ENCODE results near the gene MIPOL1. TPM values are rescaled to one million over a fixed set of nuclear protein-coding genes. Genes with fewer than 3 reads are reported as not detected.

The MIPOL1 gene
- total RNA-seq, 2 experiments from 2014 or later = 0.15 TPM; not detected in 1

DNA sequence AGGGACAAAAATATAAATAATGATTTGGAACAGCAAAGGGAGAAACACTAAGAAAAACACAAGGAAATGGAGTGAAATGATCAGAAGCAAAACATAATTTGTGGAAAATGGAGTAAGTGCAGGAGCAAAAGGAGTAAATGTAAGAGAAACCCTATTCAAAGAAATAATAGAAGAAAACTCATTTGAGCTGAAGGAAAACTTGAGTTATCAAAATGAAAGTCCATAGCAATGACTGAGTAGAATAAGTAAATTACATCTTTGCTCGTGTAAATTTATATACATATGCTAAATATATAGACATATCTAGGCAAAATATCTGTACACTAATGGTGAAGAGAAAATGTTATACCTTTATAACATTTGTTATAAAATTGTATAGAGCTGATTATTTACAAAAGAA, 203.4 kb downstream of the MIPOL1 start:
- H3K36me3 Mint-ChIP-seq (ENCODE audit: low read depth) = no peaks in the 10 kb centered on the region
- CTCF ChIA-PET = no interaction called here
- H3K27me3 Mint-ChIP-seq (ENCODE audit: low read depth) = no peaks in the 10 kb centered on the region
- no peak overlapping the region for H3K27ac Mint-ChIP-seq
- H3K4me3 Mint-ChIP-seq = no peak overlapping the region
- intact Hi-C loops (cut with micrococcal nuclease) = no loop called here
- no peak for DNase-seq
- peaks cover 13% of the 10 kb centered on the region for H3K9me3 Mint-ChIP-seq
- no peaks in the 10 kb centered on the region for H3K4me1 Mint-ChIP-seq (ENCODE audit: low read depth)

DNA sequence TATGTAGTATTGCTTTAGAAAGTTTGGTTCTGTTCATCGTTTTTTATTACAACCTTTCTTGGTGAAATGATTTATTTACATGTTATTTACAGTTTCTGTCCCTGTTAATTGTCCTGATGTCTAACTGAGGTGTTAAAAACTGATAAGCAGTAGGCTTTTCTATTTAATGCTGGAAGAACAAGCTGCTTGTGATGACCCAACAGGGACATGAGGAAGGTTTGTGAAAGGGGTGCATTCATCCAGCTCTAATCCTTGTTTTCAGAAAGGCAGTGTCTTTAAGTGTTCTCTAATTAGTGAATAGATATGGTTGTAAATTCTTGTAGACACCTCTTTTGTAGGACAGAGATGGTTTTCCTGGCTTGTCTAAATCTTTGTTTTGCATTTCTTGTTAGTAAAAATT, 205.9 kb downstream of the MIPOL1 start:
- H3K27ac Mint-ChIP-seq = no peak overlapping the region
- no peaks in the 10 kb centered on the region for H3K27me3 Mint-ChIP-seq (ENCODE audit: low read depth)
- intact Hi-C loops (cut with micrococcal nuclease) = no loop called here
- CTCF ChIA-PET = no interaction called here
- no peaks in the 10 kb centered on the region for H3K4me1 Mint-ChIP-seq (ENCODE audit: low read depth)
- no peak for DNase-seq
- no peaks in the 10 kb centered on the region for H3K36me3 Mint-ChIP-seq (ENCODE audit: low read depth)
- H3K9me3 Mint-ChIP-seq = peaks cover 2% of the 10 kb centered on the region
- H3K4me3 Mint-ChIP-seq = no peak overlapping the region

DNA sequence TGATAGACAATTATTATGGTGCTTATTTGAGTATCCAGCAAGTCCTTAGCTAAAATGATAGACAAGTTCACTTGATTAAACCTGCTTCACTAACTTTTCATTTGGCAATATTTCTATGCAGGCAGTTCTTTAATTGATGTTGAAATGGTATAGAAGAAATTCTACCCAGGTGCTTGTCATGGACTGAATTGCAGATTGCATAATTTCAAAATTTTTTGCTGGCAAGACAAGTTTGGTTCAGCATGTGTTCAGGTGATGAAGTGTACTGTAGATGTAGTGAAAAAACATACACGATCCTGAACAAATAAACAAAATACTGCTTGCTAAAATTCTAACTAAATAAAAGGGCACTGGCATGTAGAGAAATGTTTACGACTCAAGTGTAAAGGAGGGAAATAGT, 208.4 kb downstream of the MIPOL1 start:
- Mint-ChIP-seq H3K27me3 (ENCODE audit: low read depth) (no peaks in the 10 kb centered on the region), H3K4me1 (ENCODE audit: low read depth) (no peaks in the 10 kb centered on the region)
- CTCF ChIA-PET = no interaction called here

DNA sequence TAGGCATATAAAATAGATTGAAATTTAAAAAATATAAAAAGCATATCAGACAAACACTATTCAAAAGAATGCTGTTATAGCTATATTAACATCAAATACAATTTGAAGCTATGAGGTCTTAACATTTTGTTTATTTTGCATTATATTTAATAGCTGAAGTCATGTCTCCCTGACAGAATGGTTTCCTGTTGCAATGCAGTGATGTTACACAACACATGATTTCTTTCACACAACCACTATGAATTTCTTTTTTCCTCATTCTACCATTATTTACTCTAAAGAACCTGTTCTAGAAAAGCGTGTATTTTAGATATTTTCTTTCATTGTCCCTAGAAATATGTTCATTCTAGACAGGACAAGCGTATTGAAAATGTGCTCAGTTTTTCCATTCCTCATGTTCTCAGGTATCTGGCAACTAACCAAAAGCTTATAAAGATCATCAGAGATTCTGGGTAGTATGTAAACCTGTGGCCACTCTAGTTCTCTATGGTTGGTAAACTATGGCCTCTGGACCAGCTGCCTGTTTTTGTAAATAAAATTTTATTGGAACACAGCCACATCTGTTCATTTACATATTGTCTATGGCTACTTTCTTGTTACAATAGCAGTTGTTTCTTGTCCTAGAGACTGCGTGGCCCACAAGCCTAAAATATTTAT, 213.5 kb downstream of the MIPOL1 start:
- no peaks in the 10 kb centered on the region for H3K4me1 Mint-ChIP-seq (ENCODE audit: low read depth)
- H3K9me3 Mint-ChIP-seq = peaks cover 3% of the 10 kb centered on the region
- CTCF ChIA-PET = no interaction called here
- intact Hi-C loops (cut with micrococcal nuclease) = no loop called here
- H3K36me3 Mint-ChIP-seq (ENCODE audit: low read depth) = no peaks in the 10 kb centered on the region
- no peaks in the 10 kb centered on the region for H3K27me3 Mint-ChIP-seq (ENCODE audit: low read depth)
- H3K4me3 Mint-ChIP-seq = no peak overlapping the region
- no peak for DNase-seq
- H3K27ac Mint-ChIP-seq = no peak overlapping the region

More for the DNA sequence above, 208.4 kb downstream of the MIPOL1 start:
- H3K9me3 Mint-ChIP-seq = peaks cover 2% of the 10 kb centered on the region
- no peak overlapping the region for H3K4me3 Mint-ChIP-seq
- H3K27ac Mint-ChIP-seq = no peak overlapping the region
- DNase-seq = no peak
- intact Hi-C loops (cut with micrococcal nuclease) = no loop called here
- no peaks in the 10 kb centered on the region for H3K36me3 Mint-ChIP-seq (ENCODE audit: low read depth)

DNA sequence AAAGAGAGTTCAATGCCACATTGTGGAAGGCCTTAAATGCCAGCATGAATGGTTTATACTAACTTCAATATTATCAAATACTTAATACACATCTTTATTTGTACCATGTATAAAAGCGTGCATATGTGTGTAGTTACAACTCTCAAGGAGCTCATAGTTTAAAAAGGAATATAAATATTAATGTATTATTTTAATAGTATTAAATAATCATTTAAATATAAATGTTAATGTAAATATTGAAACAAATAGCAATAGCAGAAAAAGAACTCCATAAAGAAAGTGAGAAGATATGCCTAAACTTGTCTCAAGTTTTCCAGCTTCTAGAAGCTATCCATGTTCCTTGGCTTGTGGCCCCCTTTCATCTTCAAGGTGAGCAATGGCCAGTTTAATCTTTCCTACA, 215.3 kb downstream of the MIPOL1 start:
- Mint-ChIP-seq H3K27ac (no peak overlapping the region), H3K4me1 (ENCODE audit: low read depth) (no peaks in the 10 kb centered on the region), H3K36me3 (ENCODE audit: low read depth) (no peaks in the 10 kb centered on the region), H3K27me3 (ENCODE audit: low read depth) (no peaks in the 10 kb centered on the region), H3K4me3 (no peak overlapping the region), H3K9me3 (peaks cover 3% of the 10 kb centered on the region)
- DNase-seq = no peak
- intact Hi-C loops (cut with micrococcal nuclease) = no loop called here
- CTCF ChIA-PET = no interaction called here

DNA sequence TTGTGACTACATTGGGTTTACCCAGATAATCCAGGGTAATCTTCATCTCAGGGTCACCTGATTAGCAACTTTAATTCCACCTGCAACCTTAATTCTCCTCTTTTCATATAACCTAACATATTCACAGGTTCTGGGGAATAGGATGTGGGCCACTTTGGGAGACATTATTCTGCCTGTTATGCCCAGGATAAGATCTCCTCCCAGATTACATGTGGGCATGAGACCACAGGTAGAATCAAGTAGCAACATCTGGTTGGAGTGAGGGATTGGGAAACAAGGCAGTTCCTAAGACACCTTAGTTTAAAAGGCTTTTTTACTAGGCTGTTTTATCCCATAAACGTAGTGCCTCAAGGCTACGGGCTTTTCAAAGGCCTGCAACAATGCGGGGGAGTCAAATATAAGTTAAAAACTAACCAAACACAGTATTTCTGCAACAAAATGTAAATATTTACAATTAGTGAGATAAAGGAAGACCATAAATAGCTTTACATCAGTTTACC, 215.8 kb downstream of the MIPOL1 start:
- Mint-ChIP-seq H3K9me3 (peaks cover 3% of the 10 kb centered on the region), H3K4me3 (no peak overlapping the region), H3K4me1 (ENCODE audit: low read depth) (no peaks in the 10 kb centered on the region), H3K36me3 (ENCODE audit: low read depth) (no peaks in the 10 kb centered on the region), H3K27me3 (ENCODE audit: low read depth) (no peaks in the 10 kb centered on the region), H3K27ac (no peak overlapping the region)
- no peak for DNase-seq
- CTCF ChIA-PET = no interaction called here
- intact Hi-C loops (cut with micrococcal nuclease) = no loop called here

DNA sequence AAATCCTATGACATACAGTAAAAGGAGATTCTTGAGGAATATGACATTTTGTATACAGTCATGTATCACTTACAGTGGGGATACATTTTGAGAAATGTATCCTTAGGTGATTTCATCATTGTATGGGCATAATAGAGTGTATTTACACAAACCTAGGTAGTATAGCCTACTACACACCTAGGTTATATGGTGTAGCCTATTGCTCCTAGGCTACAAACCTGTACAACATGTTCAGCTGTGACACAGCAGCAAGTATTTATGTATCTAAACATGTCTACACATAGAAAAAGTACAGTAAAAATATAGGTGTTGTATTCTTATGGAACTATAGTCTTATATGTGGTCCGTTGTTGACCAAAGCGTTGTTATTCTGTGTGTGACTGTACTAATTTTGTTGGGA, 218.5 kb downstream of the MIPOL1 start:
- Mint-ChIP-seq H3K36me3 (ENCODE audit: low read depth) (no peaks in the 10 kb centered on the region), H3K27me3 (ENCODE audit: low read depth) (no peaks in the 10 kb centered on the region), H3K9me3 (peaks cover 1% of the 10 kb centered on the region), H3K4me1 (ENCODE audit: low read depth) (no peaks in the 10 kb centered on the region), H3K4me3 (no peak overlapping the region), H3K27ac (no peak overlapping the region)
- CTCF ChIA-PET = no interaction called here
- DNase-seq = no peak
- intact Hi-C loops (cut with micrococcal nuclease) = no loop called here

DNA sequence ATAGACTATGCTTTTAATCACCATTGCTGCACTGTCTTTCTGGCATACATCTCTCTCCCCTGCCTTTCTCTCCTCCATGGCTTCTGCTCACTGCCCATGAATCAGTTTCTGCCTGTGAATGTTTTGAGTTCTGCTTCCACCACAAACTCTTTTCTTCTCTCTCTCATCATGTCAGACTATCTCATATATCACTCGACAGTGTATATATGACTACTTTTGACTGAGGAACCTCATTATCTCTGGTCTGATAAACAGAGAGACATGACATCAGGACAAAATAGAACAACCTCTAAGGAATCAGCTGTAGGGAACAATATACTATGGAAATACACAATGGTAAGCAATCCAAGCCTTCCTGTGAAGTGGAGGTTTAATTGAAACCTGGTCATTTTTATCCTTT, 219.4 kb downstream of the MIPOL1 start:
- Mint-ChIP-seq H3K4me3 (no peak overlapping the region), H3K4me1 (ENCODE audit: low read depth) (no peaks in the 10 kb centered on the region), H3K27ac (no peak overlapping the region), H3K9me3 (peaks cover 1% of the 10 kb centered on the region), H3K36me3 (ENCODE audit: low read depth) (no peaks in the 10 kb centered on the region), H3K27me3 (ENCODE audit: low read depth) (no peaks in the 10 kb centered on the region)
- CTCF ChIA-PET = no interaction called here
- no peak for DNase-seq
- intact Hi-C loops (cut with micrococcal nuclease) = no loop called here

DNA sequence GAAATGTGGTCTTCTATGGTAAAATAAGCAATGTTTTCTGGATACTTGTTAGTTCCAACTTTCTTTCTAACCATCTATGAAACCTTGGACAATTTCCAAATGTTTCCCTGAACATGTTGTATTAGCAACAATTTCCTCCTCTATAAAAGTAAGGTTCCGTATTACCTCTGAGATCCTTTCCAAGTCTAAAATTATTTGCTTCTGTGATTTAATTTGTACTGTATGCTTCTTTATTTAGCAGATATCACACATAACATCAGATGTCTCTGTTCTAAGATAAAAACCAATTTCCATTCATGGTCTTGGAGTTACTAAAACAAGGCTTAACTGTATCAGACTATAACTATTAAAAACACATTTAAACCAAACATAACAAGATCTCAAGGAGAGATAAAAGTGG, 220.1 kb downstream of the MIPOL1 start:
- Mint-ChIP-seq H3K9me3 (no peaks in the 10 kb centered on the region), H3K4me3 (no peak overlapping the region), H3K36me3 (ENCODE audit: low read depth) (no peaks in the 10 kb centered on the region), H3K4me1 (ENCODE audit: low read depth) (no peaks in the 10 kb centered on the region), H3K27ac (no peak overlapping the region), H3K27me3 (ENCODE audit: low read depth) (no peaks in the 10 kb centered on the region)
- DNase-seq = no peak
- CTCF ChIA-PET = no interaction called here
- intact Hi-C loops (cut with micrococcal nuclease) = no loop called here

DNA sequence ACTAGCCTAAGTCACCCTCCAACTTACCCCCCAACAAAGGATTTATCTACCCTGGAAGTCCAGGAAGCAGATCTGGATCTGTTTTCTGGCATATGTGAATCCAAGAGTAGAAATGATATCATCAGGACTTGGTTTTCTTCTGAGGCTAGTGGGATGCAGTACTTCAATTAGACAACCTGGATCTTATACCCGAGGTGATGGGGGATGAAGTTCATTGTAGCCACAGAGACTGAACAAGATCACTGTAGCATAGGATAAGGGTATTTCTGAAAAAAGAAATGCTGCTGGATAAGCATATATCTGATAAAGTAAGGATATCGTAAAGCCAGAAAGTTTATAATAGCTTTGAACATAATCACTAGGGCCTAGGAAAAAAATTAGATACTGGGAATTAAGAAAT, 222.9 kb downstream of the MIPOL1 start:
- CTCF ChIA-PET = no interaction called here
- no peaks in the 10 kb centered on the region for H3K27me3 Mint-ChIP-seq (ENCODE audit: low read depth)

DNA sequence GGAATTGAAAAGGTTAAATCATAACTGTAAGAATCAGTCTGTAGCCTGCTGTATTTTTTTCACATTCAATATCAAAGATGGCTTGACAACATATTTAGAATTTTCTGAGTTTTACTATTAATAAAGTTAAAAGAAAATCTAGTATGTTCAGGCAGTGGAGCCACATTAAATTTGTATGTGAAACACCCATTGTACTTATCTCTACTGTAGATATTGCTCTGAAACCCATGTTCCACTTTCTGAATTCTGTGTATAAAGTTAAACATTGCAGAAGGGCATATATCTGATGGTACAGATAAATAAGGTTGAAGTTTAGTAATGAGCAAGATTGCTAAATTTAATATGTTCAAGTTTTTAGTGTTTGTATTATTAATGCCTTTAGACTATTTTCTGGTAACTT, 224.6 kb downstream of the MIPOL1 start:
- Mint-ChIP-seq H3K27me3 (ENCODE audit: low read depth) (no peaks in the 10 kb centered on the region), H3K27ac (no peak overlapping the region), H3K4me3 (no peak overlapping the region), H3K9me3 (no peaks in the 10 kb centered on the region), H3K36me3 (ENCODE audit: low read depth) (no peaks in the 10 kb centered on the region), H3K4me1 (ENCODE audit: low read depth) (no peaks in the 10 kb centered on the region)
- CTCF ChIA-PET = no interaction called here
- intact Hi-C loops (cut with micrococcal nuclease) = no loop called here
- DNase-seq = no peak

More for the DNA sequence above, 222.9 kb downstream of the MIPOL1 start:
- Mint-ChIP-seq H3K9me3 (no peaks in the 10 kb centered on the region), H3K36me3 (ENCODE audit: low read depth) (no peaks in the 10 kb centered on the region), H3K27ac (no peak overlapping the region), H3K4me3 (no peak overlapping the region), H3K4me1 (ENCODE audit: low read depth) (no peaks in the 10 kb centered on the region)
- intact Hi-C loops (cut with micrococcal nuclease) = no loop called here
- DNase-seq = no peak

DNA sequence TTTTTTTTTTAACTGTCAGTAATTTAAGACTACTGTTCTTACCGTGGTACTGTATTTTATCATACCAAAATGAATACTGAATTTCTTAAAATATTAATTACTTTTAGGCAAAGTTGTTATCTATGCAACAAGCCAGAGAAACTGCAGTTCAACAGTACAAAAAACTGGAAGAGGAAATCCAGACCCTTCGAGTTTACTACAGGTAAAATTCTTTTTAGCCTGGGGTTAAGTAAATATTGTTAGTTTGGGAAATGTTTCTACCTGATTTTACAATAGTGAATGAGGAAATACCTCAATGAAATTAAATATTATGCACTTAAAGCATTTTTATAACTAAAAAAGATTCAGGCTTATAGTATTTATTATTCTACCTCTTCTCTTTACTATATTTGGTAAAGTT, 225.0 kb downstream of the MIPOL1 start:
- Mint-ChIP-seq H3K27me3 (ENCODE audit: low read depth) (no peaks in the 10 kb centered on the region), H3K4me3 (no peak overlapping the region), H3K9me3 (no peaks in the 10 kb centered on the region), H3K27ac (no peak overlapping the region), H3K4me1 (ENCODE audit: low read depth) (no peaks in the 10 kb centered on the region), H3K36me3 (ENCODE audit: low read depth) (no peaks in the 10 kb centered on the region)
- intact Hi-C loops (cut with micrococcal nuclease) = no loop called here
- CTCF ChIA-PET = no interaction called here
- DNase-seq = no peak

DNA sequence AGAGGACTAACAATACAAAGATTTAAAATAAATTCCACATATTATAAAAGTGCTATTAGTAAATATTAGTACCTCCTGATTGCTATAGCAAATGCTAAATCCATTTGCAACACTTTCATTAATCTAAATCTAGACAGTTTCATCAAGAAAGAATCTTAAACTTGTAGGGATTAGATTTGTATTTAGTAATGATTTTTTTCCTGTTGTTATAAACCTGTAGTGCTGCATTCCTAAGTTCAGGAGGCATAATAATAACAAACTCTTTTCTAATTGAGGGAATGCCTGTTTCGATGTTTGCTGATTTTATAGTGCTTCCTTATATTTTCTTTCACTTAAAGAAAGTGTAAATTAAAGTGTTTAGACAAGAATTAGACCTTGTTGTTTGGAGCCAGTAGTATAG, 231.2 kb downstream of the MIPOL1 start:
- H3K4me3 Mint-ChIP-seq = no peak overlapping the region
- H3K9me3 Mint-ChIP-seq = peaks cover 2% of the 10 kb centered on the region

More for the DNA sequence above, 231.2 kb downstream of the MIPOL1 start:
- H3K36me3 Mint-ChIP-seq (ENCODE audit: low read depth) = no peaks in the 10 kb centered on the region
- DNase-seq = no peak
- H3K27ac Mint-ChIP-seq = no peak overlapping the region
- no peaks in the 10 kb centered on the region for H3K4me1 Mint-ChIP-seq (ENCODE audit: low read depth)
- no peaks in the 10 kb centered on the region for H3K27me3 Mint-ChIP-seq (ENCODE audit: low read depth)
- intact Hi-C loops (cut with micrococcal nuclease) = no loop called here
- CTCF ChIA-PET = no interaction called here

Measured in activated naive CD4-positive, alpha-beta T cell treated with anti-CD3 and anti-CD28 coated beads for 36 hours (primary cell).